HG02610 (cell line): Measurements from ENCODE around the gene PLEKHH1.
"Not testable (repeated sequence)": the region's sequence is repeated elsewhere in the genome, so short reads cannot be mapped to it uniquely, and the experiment has no call there.

Source experiments
- ATAC-seq: cut with Tn5 transposase; IDR thresholded peaks from one replicate; pipeline ENCODE4 v1.9.1; 2021; ENCODE audit warnings: mild to moderate bottlenecking, moderate library complexity; ENCODE audit not compliant: unreplicated experiment

Gene PLEKHH1

GRCh38 chr14:67529947-67530935, 2.8 kb upstream of the PLEKHH1 start:
- no peak for ATAC-seq

GRCh38 chr14:67532606-67532997, 488 bp upstream of the PLEKHH1 start:
- no peak for ATAC-seq

DNA sequence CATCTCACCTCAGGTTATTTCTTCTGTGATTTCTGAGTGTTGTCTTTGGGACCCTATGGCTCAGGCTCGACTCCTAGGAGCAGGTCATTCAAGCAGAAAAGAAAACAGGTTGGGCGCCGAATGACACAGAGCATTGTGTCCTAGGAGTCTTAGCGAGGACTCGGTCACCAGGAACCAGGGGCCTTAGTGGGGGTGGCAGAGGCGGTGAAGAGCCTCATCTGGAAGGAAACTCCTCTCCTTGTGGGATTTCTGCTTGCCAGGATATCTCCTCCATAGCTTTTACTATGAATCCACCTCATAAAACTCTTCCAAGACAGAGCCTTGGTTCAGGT, 630 bp downstream of the PLEKHH1 start:
- no peak for ATAC-seq

- no peak for ATAC-seq
Measured at GRCh38 chr14:67536087-67536486, 3.0 kb downstream of the PLEKHH1 start.

GRCh38 chr14:67537736-67538135, 4.6 kb downstream of the PLEKHH1 start:
- ATAC-seq = no peak

- ATAC-seq = no peak
Measured at GRCh38 chr14:67538501-67538900, 5.4 kb downstream of the PLEKHH1 start.

DNA sequence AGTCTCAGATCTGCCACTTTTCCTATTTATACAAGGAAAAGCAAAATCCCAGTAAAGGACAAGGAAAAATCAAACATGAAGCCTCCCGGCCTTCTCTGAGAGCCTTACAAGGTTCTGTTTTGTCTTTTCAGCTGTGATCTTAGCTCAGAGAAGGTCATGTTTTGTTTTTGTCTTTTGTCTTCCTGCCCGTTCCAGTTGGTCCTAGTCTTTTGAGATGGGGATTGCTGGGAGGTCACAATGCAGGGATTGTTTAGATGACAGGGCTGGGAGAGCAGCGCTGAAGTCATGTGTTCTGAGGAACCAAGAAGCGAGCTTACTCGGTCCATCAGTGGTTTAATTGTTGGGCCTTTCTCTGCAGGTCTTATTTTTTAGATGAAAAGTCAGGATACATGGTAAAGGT, 6.0 kb downstream of the PLEKHH1 start:
- no peak for ATAC-seq

GRCh38 chr14:67541448-67542387, 8.6 kb downstream of the PLEKHH1 start:
- ATAC-seq = no peak

DNA sequence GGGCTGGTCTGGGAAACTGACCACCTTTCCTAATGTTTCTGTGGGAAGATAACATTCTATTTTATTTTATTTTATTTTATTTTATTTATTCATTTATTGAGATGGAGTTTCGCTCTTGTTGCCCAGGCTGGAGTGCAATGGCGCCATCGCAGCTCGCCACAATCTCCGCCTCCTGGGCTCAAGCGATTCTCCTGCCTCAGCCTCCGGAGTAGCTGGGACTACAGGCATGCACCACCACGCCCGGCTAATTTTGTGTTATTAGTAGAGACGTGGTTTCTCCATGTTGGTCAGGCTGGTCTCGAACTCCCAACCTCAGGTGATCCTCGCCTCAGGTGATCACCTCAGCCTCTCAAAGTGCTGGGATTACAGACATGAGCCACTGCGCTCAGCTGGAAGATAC, 9.5 kb downstream of the PLEKHH1 start:
- not testable (repeated sequence) for ATAC-seq

GRCh38 chr14:67544590-67544989, 11.5 kb downstream of the PLEKHH1 start:
- ATAC-seq = no peak

DNA sequence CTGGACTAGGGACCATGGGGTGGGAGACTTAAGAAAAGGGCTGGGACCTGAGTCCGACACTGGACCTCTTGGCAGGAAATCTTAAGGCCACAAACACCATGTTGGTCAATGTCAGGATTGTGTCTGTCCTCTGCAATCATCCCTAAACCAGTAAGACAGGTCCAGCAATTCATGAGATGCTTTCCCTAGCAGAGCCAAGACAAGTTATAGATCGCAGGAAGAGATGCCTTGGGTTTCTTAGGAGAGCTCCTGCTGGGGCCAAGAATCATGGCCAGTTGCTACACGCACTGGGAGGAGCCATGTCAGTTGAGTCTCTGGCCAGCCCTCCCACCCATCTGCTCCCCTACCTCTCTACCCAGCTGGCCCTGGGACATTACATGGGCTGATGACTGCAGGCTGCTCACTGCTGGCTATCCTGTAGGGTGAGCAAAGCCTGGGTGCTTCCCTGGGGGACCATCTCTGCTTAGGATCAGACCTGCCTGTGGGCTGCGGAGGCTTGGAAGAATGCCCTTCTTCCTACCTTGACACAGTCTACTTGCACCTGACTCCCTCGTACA, 14.2 kb downstream of the PLEKHH1 start:
- no peak for ATAC-seq

DNA sequence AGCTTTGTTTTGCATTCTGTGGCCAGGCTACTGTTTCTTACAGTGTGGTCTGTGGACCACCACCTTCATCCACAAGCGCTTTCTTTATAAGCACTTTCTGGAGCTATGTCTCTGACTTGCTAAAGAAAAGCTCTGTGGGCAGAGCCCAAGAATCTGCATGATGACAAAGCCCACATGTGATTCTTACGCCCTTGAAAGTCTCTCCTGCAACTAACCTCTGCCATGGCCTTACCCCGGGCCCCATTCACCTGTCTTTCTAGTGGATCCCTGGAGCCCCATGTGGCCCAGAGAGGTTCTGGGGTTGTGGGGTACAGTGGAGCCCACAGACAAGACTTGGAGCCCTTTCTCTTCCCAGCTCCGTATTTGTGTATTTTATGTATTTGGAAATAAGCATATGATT, 16.6 kb downstream of the PLEKHH1 start:
- ATAC-seq = no peak

- ATAC-seq = no peak
Measured at GRCh38 chr14:67551123-67551522, 18.0 kb downstream of the PLEKHH1 start.

DNA sequence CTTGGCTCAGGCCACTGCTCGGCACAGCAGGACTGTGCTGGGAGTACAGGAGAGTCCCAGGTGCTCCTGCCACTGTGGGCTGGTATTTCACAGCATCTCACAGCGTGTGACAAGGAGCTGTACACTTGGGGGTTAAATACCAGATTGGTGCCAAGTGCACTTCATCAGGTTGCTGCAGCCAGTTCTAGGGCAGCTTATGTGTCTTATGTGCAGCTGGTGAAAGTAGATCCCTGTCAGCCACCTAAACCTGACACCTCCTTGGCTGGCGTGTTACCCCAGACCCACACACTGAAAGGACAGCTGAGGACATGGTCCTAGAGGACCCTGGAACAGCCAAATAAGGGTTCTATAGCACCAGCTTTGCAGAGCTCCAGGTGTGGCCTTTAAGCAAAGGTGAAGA, 18.9 kb downstream of the PLEKHH1 start:
- ATAC-seq = no peak

GRCh38 chr14:67553547-67553946, 20.5 kb downstream of the PLEKHH1 start:
- no peak for ATAC-seq

- ATAC-seq = no peak
Measured at GRCh38 chr14:67554341-67554740, 21.3 kb downstream of the PLEKHH1 start.

GRCh38 chr14:67555518-67556090, 22.5 kb downstream of the PLEKHH1 start:
- ATAC-seq = no peak

DNA sequence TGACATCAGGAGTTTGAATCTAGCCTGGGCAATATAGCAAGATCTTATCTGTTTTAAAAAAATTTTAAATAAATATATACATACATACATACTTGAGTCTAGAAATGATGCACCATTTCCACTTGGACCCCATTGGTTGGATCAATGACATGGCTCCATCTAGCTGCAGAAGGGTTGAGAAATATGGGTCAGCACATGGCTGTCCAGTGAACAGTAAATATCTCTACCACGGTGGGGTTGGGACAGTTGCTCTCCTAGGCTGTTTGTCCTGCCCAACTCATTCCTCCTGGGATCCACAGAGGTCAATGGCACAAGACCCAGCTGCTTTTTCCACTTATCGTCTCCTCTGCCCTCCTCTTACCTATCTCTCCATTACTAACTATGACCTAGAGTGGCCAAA, 23.6 kb downstream of the PLEKHH1 start:
- no peak for ATAC-seq

GRCh38 chr14:67557118-67557517, 24.0 kb downstream of the PLEKHH1 start:
- no peak for ATAC-seq

DNA sequence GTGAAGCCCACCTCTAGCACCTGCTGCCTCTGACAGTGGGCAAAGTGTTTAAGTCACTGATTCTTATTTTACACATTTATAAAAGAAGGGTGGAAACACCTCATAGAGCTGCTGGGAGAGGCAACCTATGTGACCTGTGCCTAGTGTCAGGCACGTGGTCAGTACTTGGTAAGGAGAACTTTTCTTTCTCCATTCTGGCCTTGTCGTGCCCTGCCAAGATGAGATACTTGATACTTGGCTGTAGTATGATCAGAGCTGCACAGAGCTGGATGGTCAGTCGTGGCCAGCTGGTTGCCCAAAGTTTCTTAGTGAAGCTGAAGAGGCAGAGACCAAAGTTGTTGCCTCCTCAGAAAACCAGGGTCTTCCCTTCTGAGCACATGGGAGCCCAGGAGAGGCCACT, 24.6 kb downstream of the PLEKHH1 start:
- no peak for ATAC-seq

DNA sequence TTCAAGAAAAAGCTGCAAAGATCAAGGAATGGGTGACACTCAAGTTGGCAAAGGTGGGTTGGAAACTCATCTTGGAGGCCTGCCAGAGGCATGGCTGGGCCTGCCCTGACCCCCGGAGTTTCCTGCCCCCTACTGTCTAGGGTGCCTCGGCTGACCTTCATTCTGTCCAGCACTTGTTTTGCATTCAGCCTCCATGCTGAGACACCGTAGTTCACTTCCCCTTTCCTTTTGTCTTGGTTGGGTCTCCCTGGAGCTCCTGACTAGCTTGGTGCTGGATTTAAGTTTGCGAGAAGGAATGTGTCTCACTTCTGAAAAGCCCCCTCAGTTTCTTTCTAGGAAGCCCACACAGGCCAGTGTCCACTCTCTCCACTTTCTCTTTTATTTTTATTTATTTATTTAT, 26.5 kb downstream of the PLEKHH1 start:
- no peak for ATAC-seq
